Endothelial cell of umbilical vein (primary cell): ENCODE results near the gene MBTPS2. TPM values are rescaled to one million over a fixed set of nuclear protein-coding genes. Genes with fewer than 3 reads are reported as not detected.
A peak's percentile ranks its signal among the peaks of the same experiment; 100 is the strongest.

ENCODE experiments used
- BruUV-seq: library from RNA; stranded (reverse); fragments of 400-500 nt; replicated peaks from 2 replicates; lab custom pipeline; 2021; lab: Mats Ljungman, UMichigan
- CTCF ChIA-PET: fragments of 300-600, 350-600 bp; sonication (Branson Sonifier 250); formaldehyde crosslinking; loops from one replicate; lab custom pipeline; 2021; ENCODE audit warnings: antibody characterized with exemption, inconsistent platforms; lab: Charles Lee
- POLR2A ChIA-PET: fragments of 300-600, 350-600 bp; sonication (Branson Sonifier 250); formaldehyde crosslinking; loops from one replicate; lab custom pipeline; 2021; ENCODE audit warnings: antibody characterized with exemption, inconsistent platforms; lab: Charles Lee
- DNase-seq: peaks from one replicate; pipeline ENCODE4 v3.0.0-alpha.2; 2011; ENCODE audit warnings: low read depth, low spot score
- FAIRE-seq: peaks from 2 replicates; lab custom pipeline; 2011; peaks lifted over from hg19 to GRCh38; lab: Jason Lieb, UNC
- H2AFZ ChIP-seq: 2 replicates; pipeline ENCODE4 v1.6.0; 2012; ENCODE audit warnings: low read depth, low read length, control low read depth, inconsistent platforms
- H3K27ac ChIP-seq: 2 replicates; pipeline ENCODE4 v1.5.1; 2011; ENCODE audit warnings: low read depth, mild to moderate bottlenecking, control low read depth, low read length, moderate library complexity; ENCODE audit not compliant: insufficient read depth
- H3K27me3 ChIP-seq, 2 experiments: 2 replicates each; pipeline versions ENCODE4 v1.6.0 to v1.6.1; 2011; ENCODE audit warnings: low read length in 2 of 2, mixed read lengths in 1 of 2; ENCODE audit not compliant: control insufficient read depth in 2 of 2, insufficient read depth in 2 of 2
- H3K36me3 ChIP-seq, 2 experiments: 2 replicates in 1 of 2; 3 replicates in 1 of 2; pipeline ENCODE4 v1.5.1; 2011; ENCODE audit warnings: low read length in 2 of 2, mild to moderate bottlenecking in 1 of 2, moderate library complexity in 1 of 2; ENCODE audit not compliant: control insufficient read depth in 2 of 2, insufficient read depth in 2 of 2; ENCODE audit errors: extremely low read depth in 1 of 2
- H3K4me1 ChIP-seq: 3 replicates; pipeline ENCODE4 v1.5.1; 2011; ENCODE audit warnings: mild to moderate bottlenecking, low read length; ENCODE audit not compliant: control insufficient read depth, insufficient read depth; ENCODE audit errors: extremely low read depth
- H3K4me2 ChIP-seq: 2 replicates; pipeline ENCODE4 v1.6.1; 2011; ENCODE audit warnings: low read length, control low read depth, mixed read lengths; ENCODE audit not compliant: insufficient read depth
- H3K4me3 ChIP-seq, 3 experiments: fragments of 200-600 bp in 1 of 3; sonication (generic), shearing (Covaris generic) in 1 of 3; replicated peaks in 1 of 3; 2 replicates each; pipeline ENCODE4 v1.5.1; 2011 to 2016; ENCODE audit warnings: control low read depth in 3 of 3, low read length in 3 of 3, mild to moderate bottlenecking in 2 of 3, inconsistent platforms in 1 of 3, low read depth in 1 of 3, moderate library complexity in 1 of 3; ENCODE audit not compliant: insufficient read depth in 1 of 3
- H3K79me2 ChIP-seq: 2 replicates; pipeline ENCODE4 v1.6.0; 2012; ENCODE audit warnings: low read length, inconsistent platforms; ENCODE audit not compliant: control insufficient read depth, insufficient read depth
- H3K9ac ChIP-seq: replicated peaks from 2 replicates; pipeline ENCODE3; 2011; ENCODE audit warnings: low read length, control low read depth; ENCODE audit not compliant: insufficient read depth; ENCODE audit errors: extremely low read depth
- H3K9me1 ChIP-seq: replicated peaks from 3 replicates; pipeline ENCODE4 v1.6.0; 2011; ENCODE audit warnings: mild to moderate bottlenecking, low read length; ENCODE audit not compliant: control insufficient read depth, insufficient read depth; ENCODE audit errors: extremely low read depth
- H3K9me3 ChIP-seq: replicated peaks from 2 replicates; pipeline ENCODE4 v1.5.1; 2012; ENCODE audit warnings: low read length, inconsistent platforms; ENCODE audit not compliant: control insufficient read depth, insufficient read depth
- H4K20me1 ChIP-seq: replicated peaks from 2 replicates; pipeline ENCODE3; 2011; ENCODE audit warnings: mild to moderate bottlenecking, low read length; ENCODE audit not compliant: control insufficient read depth, insufficient read depth; ENCODE audit errors: extremely low read depth
- CTCF ChIP-seq, 2 donors: IDR thresholded peaks; 1 replicate in 1 of 2; 2 replicates in 1 of 2; pipeline ENCODE4 v1.5.1; 2011; ENCODE audit warnings: low read length in 2 of 2, mild to moderate bottlenecking in 2 of 2, moderate library complexity in 2 of 2, control low read depth in 1 of 2, inconsistent platforms in 1 of 2, low read depth in 1 of 2; ENCODE audit not compliant: insufficient read depth in 1 of 2; ENCODE audit errors: extremely low read depth in 1 of 2
- EZH2 ChIP-seq: IDR thresholded peaks from 2 replicates; pipeline ENCODE4 v1.6.1; 2012; ENCODE audit warnings: borderline replicate concordance, low read depth, mild to moderate bottlenecking, moderate library complexity, low read length, inconsistent platforms; ENCODE audit not compliant: severe bottlenecking
- FOS ChIP-seq: IDR thresholded peaks from 2 replicates; pipeline ENCODE4 v1.6.1; 2011; ENCODE audit warnings: mild to moderate bottlenecking, low read length, moderate library complexity, borderline replicate concordance; ENCODE audit not compliant: insufficient read depth
- GATA2 ChIP-seq: IDR thresholded peaks from 2 replicates; pipeline ENCODE4 v1.7.0; 2011; ENCODE audit warnings: low read depth, mild to moderate bottlenecking, moderate library complexity, mixed read lengths, low read length; ENCODE audit not compliant: insufficient read length, insufficient read depth
- JUN ChIP-seq: IDR thresholded peaks from 2 replicates; pipeline ENCODE4 v1.6.1; 2011; ENCODE audit warnings: borderline replicate concordance, low read depth; ENCODE audit not compliant: insufficient read length, insufficient read depth
- MAX ChIP-seq: IDR thresholded peaks from 2 replicates; pipeline ENCODE4 v1.6.1; 2011; ENCODE audit not compliant: insufficient read depth, insufficient read length
- MYC ChIP-seq: IDR thresholded peaks from one replicate; pipeline ENCODE4 v1.6.1; 2011; ENCODE audit warnings: mild to moderate bottlenecking, low read depth, low read length
- POLR2A ChIP-seq: IDR thresholded peaks from 2 replicates; pipeline ENCODE4 v1.6.1; 2012; ENCODE audit warnings: low read depth, mild to moderate bottlenecking, control low read depth, low read length
- dilution Hi-C: fragments of 300-500 bp; cut with MboI; formaldehyde crosslinking; loops from one replicate; pipeline ENCODE4 v1.15.0; 2019; ENCODE audit warnings: low sequenced_read_pairs; ENCODE audit not compliant: extremely low pct_ligation_motif_present
- intact Hi-C: fragments of 100-400 bp; cut with micrococcal nuclease; formaldehyde crosslinking; loops from one replicate; pipeline ENCODE4 v1.10.0; 2022
- polyA plus RNA-seq, 4 experiments: library from polyadenylated mRNA; depleted of rRNA in 3 of 4; stranded (reverse) in 3 of 4; unstranded in 1 of 4; fragments of >200 nt; gene quantifications; 2 replicates each; pipeline versions ENCODE4 v1.2.1 to v1.2.3, GENCODE V29; 2011 to 2012; ENCODE audit warnings: missing spikeins in 1 of 4
- total RNA-seq: library from RNA; stranded (reverse); gene quantifications from 2 replicates; pipeline ENCODE4 v1.2.3, GENCODE V29; 2021

MBTPS2 gene
- total and polyA plus RNA-seq, 2 donors (not counting 3 experiments of a cell fraction or from before 2014, with no cell fraction given), result 11.4 to 16.4 TPM

- intact Hi-C loops (no loop called here), dilution Hi-C loops (no loop called here)
- BruUV-seq, result no TSS peak
- Histone ChIP-seq H3K36me3 (no peaks in the 10 kb centered on the region), H3K9ac (no peak overlapping the region), H3K27ac (no peak overlapping the region), H3K9me1 (no peaks in the 10 kb centered on the region), H3K79me2 (no peaks in the 10 kb centered on the region), H3K4me1 (no peaks in the 10 kb centered on the region), H3K27me3 (no peaks in the 10 kb centered on the region), H4K20me1 (no peaks in the 10 kb centered on the region), H3K9me3 (no peaks in the 10 kb centered on the region), H2AFZ (no peak overlapping the region), H3K4me2 (no peak overlapping the region), H3K4me3 (no peak overlapping the region)
- ChIA-PET POLR2A (no interaction called here), CTCF (no interaction called here)
- DNase-seq (no peak), FAIRE-seq (peak; percentile 33)
- TF ChIP-seq GATA2 (no peak), JUN (no peak), MAX (no peak), FOS (no peak), EZH2 (no peak), POLR2A (no peak)
These were observed 65.9 kb downstream of the MBTPS2 start for GRCh38 chrX:21905313-21905712.

GRCh38 chrX:21905953-21906352 lies 66.5 kb downstream of the MBTPS2 start:
- Histone ChIP-seq H3K79me2 (no peaks in the 10 kb centered on the region), H3K9me1 (no peaks in the 10 kb centered on the region), H3K9ac (no peak overlapping the region), H3K4me1 (no peaks in the 10 kb centered on the region), H3K36me3 (no peaks in the 10 kb centered on the region), H3K27ac (no peak overlapping the region), H2AFZ (no peak overlapping the region), H3K4me2 (no peak overlapping the region), H3K4me3 (no peak overlapping the region), H4K20me1 (no peaks in the 10 kb centered on the region), H3K9me3 (no peaks in the 10 kb centered on the region), H3K27me3 (no peaks in the 10 kb centered on the region)
- TF ChIP-seq CTCF (IDR thresholded peaks at IDR 0.05; ENCODE audit: extremely low read depth in 1 of 2, insufficient read depth in 1 of 2, low read depth in 1 of 2, low read length in 2 of 2) (no peak), MAX (no peak), POLR2A (no peak), JUN (no peak), MYC (no peak), GATA2 (no peak), FOS (no peak)
- dilution Hi-C loops (no loop called here), intact Hi-C loops (no loop called here)
- BruUV-seq, result no TSS peak
- FAIRE-seq (no peak), DNase-seq (no peak)
- CTCF ChIA-PET, result no interaction called here
- POLR2A ChIA-PET, result no interaction called here
